ENCODE results near the gene HIP1. TPM values are rescaled to one million over a fixed set of nuclear protein-coding genes. Genes with fewer than 3 reads are reported as not detected.

HIP1 gene
- total and polyA plus RNA-seq, 9 of the 15 experiments (the other 6 are each of a cell fraction or from before 2014, with no cell fraction given), result 2.4 to 13.7 (median 9.5) TPM

GRCh38 chr7:75738975-75739795 is 444 bp upstream of the HIP1 start (continued):
- no peak for TF ChIP-seq LARP7 (IDR thresholded peaks at IDR 0.05)
- TF ChIP-seq ATF1 (CRISPR knock-in tag; IDR thresholded peaks at IDR 0.05), result no peak
- peak; percentile 81 for TF ChIP-seq ATF1 (tag; IDR thresholded peaks at IDR 0.05)
- no peak for TF ChIP-seq PTRF (tag; IDR thresholded peaks at IDR 0.05)
- no peak for TF ChIP-seq NELFE (IDR thresholded peaks at IDR 0.05; ENCODE audit: insufficient read depth, insufficient read length)
- no peak for TF ChIP-seq ILK (tag; IDR thresholded peaks at IDR 0.05; ENCODE audit: borderline replicate concordance, low read depth)
- no peak for TF ChIP-seq ZNF277 (CRISPR knock-in tag; IDR thresholded peaks at IDR 0.05; ENCODE audit: borderline replicate concordance)
- no peak for TF ChIP-seq ELK3 (CRISPR knock-in tag; IDR thresholded peaks at IDR 0.05)
- TF ChIP-seq HIVEP1 (CRISPR knock-in tag; IDR thresholded peaks at IDR 0.05), result peak; percentile 99
- no peak for TF ChIP-seq CREB3 (tag; conservative IDR thresholded peaks at IDR 0.05; ENCODE audit: low read depth)
- TF ChIP-seq ZC3H11A (IDR thresholded peaks at IDR 0.05; ENCODE audit: low read depth, low read length), result no peak
- no peak; the same call in 1 of the 2 replicates for TF ChIP-seq XRCC5 (IDR thresholded peaks at IDR 0.05; ENCODE audit: low read depth, low read length)
- no peak; the same call in 1 of the 2 replicates for TF ChIP-seq ZNF263 (CRISPR knock-in tag; IDR thresholded peaks at IDR 0.05; ENCODE audit: borderline replicate concordance)
- TF ChIP-seq MXI1 (IDR thresholded peaks at IDR 0.05; ENCODE audit: low read depth, low read length), result 0 out of 2 replicates have a peak, but pooled peaks have one; percentile 19
- TF ChIP-seq ZNF717 (CRISPR knock-in tag; IDR thresholded peaks at IDR 0.05), result no peak
- TF ChIP-seq MECOM (CRISPR knock-in tag; IDR thresholded peaks at IDR 0.05), result no peak
- TF ChIP-seq GTF2F1 (IDR thresholded peaks at IDR 0.05; ENCODE audit: low read depth, low read length), result no peak
- TF ChIP-seq CEBPB (tag; IDR thresholded peaks at IDR 0.05), result no peak
- peak; percentile 62 for TF ChIP-seq FIP1L1 (IDR thresholded peaks at IDR 0.05; ENCODE audit: low read depth, low read length, poor library complexity, severe bottlenecking)
- TF ChIP-seq SAP30 (IDR thresholded peaks at IDR 0.05; ENCODE audit: borderline replicate concordance, insufficient read depth, low read depth, low read length, poor library complexity, severe bottlenecking), result peak; percentile 58
- TF ChIP-seq IRF9 (tag; IDR thresholded peaks at IDR 0.05), result no peak
- peak; percentile 94 for TF ChIP-seq RB1 (IDR thresholded peaks at IDR 0.05; ENCODE audit: low read depth)
- no peak for TF ChIP-seq CREBBP (IDR thresholded peaks at IDR 0.05; ENCODE audit: low read depth, low read length)
- TF ChIP-seq ZKSCAN1 (IDR thresholded peaks at IDR 0.05; ENCODE audit: low read depth, low read length), result no peak
- no peak for TF ChIP-seq MCM5 (IDR thresholded peaks at IDR 0.05; ENCODE audit: low read depth)
